A549 (cell line): ENCODE data around the gene GULP1. TPM values are rescaled to one million over a fixed set of nuclear protein-coding genes. Genes with fewer than 3 reads are reported as not detected.
A peak's percentile ranks its signal among the peaks of the same experiment; 100 is the strongest.

ENCODE experiments used
- ATAC-seq, 2 experiments: fragments of 200-7000 bp in 1 of 2; fragments of >200 bp in 1 of 2; cut with Nextera tagmentation in 1 of 2; cut with Tn5 transposase in 1 of 2; 3 replicates each; pipeline versions ENCODE4 v1.8.0 to v1.9.1; 2018 to 2020; ENCODE audit warnings: mild to moderate bottlenecking in 1 of 2, moderate library complexity in 1 of 2
- CTCF ChIA-PET: fragments of 300-600 bp; sonication (Branson Sonifier 250); formaldehyde crosslinking; extraction: SDS; loops from one replicate; lab custom pipeline; 2021; ENCODE audit warnings: antibody characterized with exemption, inconsistent platforms; lab: Yijun Ruan, JAX
- POLR2A ChIA-PET: fragments of 350-600 bp; formaldehyde crosslinking; extraction: SDS; loops from one replicate; lab custom pipeline; 2021; ENCODE audit warnings: antibody characterized with exemption, inconsistent platforms; lab: Yijun Ruan, JAX
- DNase-seq, 2 experiments: peaks; one replicate each; pipeline versions ENCODE4 v3.0.0 to v3.0.0-alpha.2; 2011 to 2016; ENCODE audit warnings: low read depth in 1 of 2, low spot score in 1 of 2
- FAIRE-seq: peaks from 2 replicates; lab custom pipeline; 2011; peaks lifted over from hg19 to GRCh38; lab: Jason Lieb, UNC
- H3K27ac ChIP-seq, 2 experiments: fragments of >200 bp; sonication (Bioruptor Twin); formaldehyde crosslinking; 3 replicates each; pipeline ENCODE4 v1.5.1; 2016 to 2017
- H3K4me1 ChIP-seq: fragments of >200 bp; sonication (Bioruptor Twin); formaldehyde crosslinking; 3 replicates; pipeline ENCODE4 v1.6.1; 2016
- H3K4me2 ChIP-seq: fragments of >200 bp; sonication (Bioruptor Twin); formaldehyde crosslinking; 3 replicates; pipeline ENCODE4 v1.6.1; 2016
- H3K4me3 ChIP-seq: fragments of >200 bp; sonication (Bioruptor Twin); formaldehyde crosslinking; 3 replicates; pipeline ENCODE4 v1.5.1; 2016
- H3K9me3 ChIP-seq: fragments of >200 bp; sonication (Bioruptor Twin); formaldehyde crosslinking; 3 replicates; pipeline ENCODE4 v1.6.1; 2016
- CTCF ChIP-seq: fragments of >200 bp; sonication (Bioruptor Twin); formaldehyde crosslinking; IDR thresholded peaks from 3 replicates; pipeline ENCODE4 v1.5.1; 2016
- E2F6 ChIP-seq: IDR thresholded peaks from 2 replicates; pipeline ENCODE4 v1.6.1; 2012; ENCODE audit warnings: low read depth, borderline replicate concordance
- FOSB ChIP-seq: fragments of 250-450 bp; sonication (Bioruptor Pico); IDR thresholded peaks from 2 replicates; pipeline ENCODE4 v1.5.0; 2020; ENCODE audit warnings: mild to moderate bottlenecking, moderate library complexity
- HDAC2 ChIP-seq: fragments of 200-600 bp; sonication (generic); IDR thresholded peaks from 2 replicates; pipeline ENCODE4 v1.6.1; 2016
- HEYL ChIP-seq: fragments of 250-450 bp; sonication (Bioruptor Pico); IDR thresholded peaks from 2 replicates; pipeline ENCODE4 v1.8.0; 2021; ENCODE audit warnings: mild to moderate bottlenecking, moderate library complexity
- MAFK ChIP-seq: fragments of 450-650 bp; IDR thresholded peaks from 2 replicates; pipeline ENCODE4 v1.6.1; 2014; ENCODE audit not compliant: partially characterized antibody
- MAZ ChIP-seq: fragments of 150-350 bp; IDR thresholded peaks from 2 replicates; pipeline ENCODE4 v1.6.1; 2014; ENCODE audit warnings: antibody characterized with exemption, low read depth, low read length, borderline replicate concordance
- NPAS2 ChIP-seq: fragments of 250-450 bp; sonication (Bioruptor Pico); IDR thresholded peaks from 2 replicates; pipeline ENCODE4 v1.8.0; 2022; ENCODE audit warnings: mild to moderate bottlenecking, moderate library complexity, borderline replicate concordance
- NR3C1 ChIP-seq: fragments of >200 bp; sonication (Bioruptor Twin); formaldehyde crosslinking; IDR thresholded peaks from 3 replicates; pipeline ENCODE4 v1.6.1; 2017
- PHF8 ChIP-seq: fragments of 200-600 bp; sonication (generic); IDR thresholded peaks from 2 replicates; pipeline ENCODE4 v1.6.1; 2016; ENCODE audit warnings: low read depth, mild to moderate bottlenecking, antibody characterized with exemption, moderate library complexity, borderline replicate concordance
- POLR2A ChIP-seq: IDR thresholded peaks from 2 replicates; pipeline ENCODE4 v1.6.1; 2012; ENCODE audit warnings: mild to moderate bottlenecking, low read length
- RAD21 ChIP-seq, 2 experiments: fragments of >200 bp in 1 of 2; sonication (Bioruptor Twin) in 1 of 2; formaldehyde crosslinking in 1 of 2; IDR thresholded peaks in 1 of 2; conservative IDR thresholded peaks in 1 of 2; 2 replicates in 1 of 2; 3 replicates in 1 of 2; pipeline ENCODE4 v1.6.1; 2012 to 2018; ENCODE audit warnings: inconsistent platforms in 1 of 2
- REST ChIP-seq: fragments of 200-600 bp; sonication (generic); IDR thresholded peaks from 2 replicates; pipeline ENCODE4 v1.6.1; 2016; ENCODE audit warnings: antibody characterized with exemption, mild to moderate bottlenecking, moderate library complexity
- TFCP2L1 ChIP-seq: fragments of 250-450 bp; sonication (Bioruptor Pico); IDR thresholded peaks from 2 replicates; pipeline ENCODE4 v1.5.0; 2021; ENCODE audit warnings: mild to moderate bottlenecking
- WGBS: methylation state at CpG from one replicate; pipeline ENCODE4 v1.1.6; 2017; ENCODE audit errors: missing lambda C conversion rate; 5-methylcytosine and 5-hydroxymethylcytosine counted together
- polyA plus RNA-seq, 4 experiments: library from polyadenylated mRNA; depleted of rRNA in 3 of 4; stranded (reverse); fragments of >200 nt; fragmentation: RNase III in 1 of 4; extraction: RNeasy Plus Mini Kit Qiagen cat#74134 plus additional on column Dnase treatment in 1 of 4; gene quantifications; 2 replicates in 3 of 4; 3 replicates in 1 of 4; pipeline ENCODE4 v1.2.3, GENCODE V29; 2011 to 2017

GULP1 gene
- polyA plus RNA-seq, 2 of the 4 experiments (the other 2 are of a cell fraction) = 30.7 to 89.2 TPM

- TF ChIP-seq REST (peak; percentile 54), PHF8 (peak; percentile 20; the same call in 1 of the 2 replicates), POLR2A (peak; percentile 89), NR3C1 (no peak), E2F6 (peak; percentile 71), HEYL (CRISPR knock-in tag) (no peak), MAZ (no peak), NPAS2 (CRISPR knock-in tag) (no peak)
Observed at GRCh38 chr2:188292348-188293239, 920 bp downstream of the GULP1 start (continued).

GRCh38 chr2:188293601-188294351 lies 2.1 kb downstream of the GULP1 start:
- Histone ChIP-seq H3K27ac (peak overlapping the region; percentile 97 to 100), H3K4me3 (peak overlapping the region; percentile 84), H3K4me2 (peak overlapping the region; percentile 98), H3K4me1 (peaks cover 22% of the 10 kb centered on the region), H3K9me3 (peaks cover 9% of the 10 kb centered on the region)
- POLR2A ChIA-PET = interaction anchor here (0.7 to 2.6 kb wide), 11 partner anchors 12 to 1114 kb away, joined by 3 to 20 read pairs (median 4); no protein-coding TSS in a partner anchor
- no peak for TF ChIP-seq RAD21 (conservative IDR thresholded peaks at IDR 0.05 in 1 of 2, IDR thresholded peaks at IDR 0.05 in 1 of 2)
- TF ChIP-seq MAFK = no peak
- no peak for TF ChIP-seq NPAS2 (CRISPR knock-in tag)
- no peak for TF ChIP-seq HDAC2
- TF ChIP-seq FOSB (CRISPR knock-in tag) = peak; percentile 7; the same call in 1 of the 2 replicates
- TF ChIP-seq TFCP2L1 (CRISPR knock-in tag) = no peak
- peak; percentile 15; the same call in 1 of the 2 replicates for TF ChIP-seq PHF8
- no peak for TF ChIP-seq CTCF
- CTCF ChIA-PET = interaction anchor here (1.3 to 2.0 kb wide), 4 partner anchors 33 to 219 kb away, joined by 3 to 12 read pairs (median 4); no protein-coding TSS in a partner anchor
- FAIRE-seq (no peak), ATAC-seq (peak; percentile 10; a peak in 4 of 6 replicates), DNase-seq (peak; percentile 15 to 73)
- WGBS = 2% methylated on average over 10 of the region's 10 CpGs
